Measurements from ENCODE around the gene PSMB3.

The PSMB3 gene

GRCh38 chr17:38797158-38797490 is 44.6 kb downstream of the PSMB3 start:
- no peak for DNase-seq (ENCODE audit: low spot score)

GRCh38 chr17:38797828-38798227 is 45.3 kb downstream of the PSMB3 start:
- no peak for DNase-seq (ENCODE audit: low spot score)

- peak; percentile 7 for DNase-seq (ENCODE audit: low spot score)
Measured at GRCh38 chr17:38798614-38799500, 46.3 kb downstream of the PSMB3 start.

GRCh38 chr17:38799501-38800236 is 47.1 kb downstream of the PSMB3 start, which contains the start of gene PIP4K2B:
Gene PIP4K2B, minus strand, starts transcription at chr17:38799556. Its CDS starts 132 bp downstream, at chr17:38799424.
- DNase-seq (ENCODE audit: low spot score), result peak; percentile 97

- no peak for DNase-seq (ENCODE audit: low spot score)
Measured at GRCh38 chr17:38800237-38800760, 47.8 kb downstream of the PSMB3 start.

GRCh38 chr17:38809828-38810227 is 57.3 kb downstream of the PSMB3 start:
- no peak for DNase-seq (ENCODE audit: low spot score)
